GM20000 (cell line): Measurements from ENCODE around the gene KIF4A.
"Not testable (repeated sequence)": the region's sequence is repeated elsewhere in the genome, so short reads cannot be mapped to it uniquely, and the experiment has no call there.

Experiments used
- DNase-seq: peaks from one replicate; pipeline ENCODE4 v3.0.0; 2012; ENCODE audit warnings: low spot score
- TF ChIP-seq, protein P1 (sequence below): IDR thresholded peaks from 2 replicates; pipeline ENCODE4 v1.5.1; 2012; ENCODE audit warnings: mild to moderate bottlenecking, control low read depth; ENCODE audit errors: extremely low read depth, missing control alignments

The KIF4A gene

DNA sequence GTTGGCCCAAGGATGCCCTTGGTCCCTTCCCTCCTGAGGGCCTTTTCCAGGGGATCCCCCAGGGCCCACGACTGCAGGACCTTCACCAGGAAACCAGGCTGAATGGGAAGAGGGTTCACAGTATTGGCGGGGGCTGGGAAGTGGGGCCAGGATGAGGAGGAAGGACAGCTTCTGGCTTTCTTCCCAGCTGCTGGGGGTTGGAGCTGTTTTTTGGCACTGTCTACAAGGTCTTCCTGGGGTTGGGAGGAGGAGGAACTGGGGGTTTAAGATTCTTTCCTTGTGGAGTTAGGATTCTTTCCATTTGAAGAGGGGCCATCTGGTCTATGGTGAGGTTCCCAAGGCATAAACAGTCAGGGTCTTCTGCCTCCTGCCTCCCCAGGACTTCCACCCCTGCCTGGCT lies 64.8 kb downstream of the KIF4A start:
- TF ChIP-seq, protein P1, sequence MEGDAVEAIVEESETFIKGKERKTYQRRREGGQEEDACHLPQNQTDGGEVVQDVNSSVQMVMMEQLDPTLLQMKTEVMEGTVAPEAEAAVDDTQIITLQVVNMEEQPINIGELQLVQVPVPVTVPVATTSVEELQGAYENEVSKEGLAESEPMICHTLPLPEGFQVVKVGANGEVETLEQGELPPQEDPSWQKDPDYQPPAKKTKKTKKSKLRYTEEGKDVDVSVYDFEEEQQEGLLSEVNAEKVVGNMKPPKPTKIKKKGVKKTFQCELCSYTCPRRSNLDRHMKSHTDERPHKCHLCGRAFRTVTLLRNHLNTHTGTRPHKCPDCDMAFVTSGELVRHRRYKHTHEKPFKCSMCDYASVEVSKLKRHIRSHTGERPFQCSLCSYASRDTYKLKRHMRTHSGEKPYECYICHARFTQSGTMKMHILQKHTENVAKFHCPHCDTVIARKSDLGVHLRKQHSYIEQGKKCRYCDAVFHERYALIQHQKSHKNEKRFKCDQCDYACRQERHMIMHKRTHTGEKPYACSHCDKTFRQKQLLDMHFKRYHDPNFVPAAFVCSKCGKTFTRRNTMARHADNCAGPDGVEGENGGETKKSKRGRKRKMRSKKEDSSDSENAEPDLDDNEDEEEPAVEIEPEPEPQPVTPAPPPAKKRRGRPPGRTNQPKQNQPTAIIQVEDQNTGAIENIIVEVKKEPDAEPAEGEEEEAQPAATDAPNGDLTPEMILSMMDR, result no peak

DNA sequence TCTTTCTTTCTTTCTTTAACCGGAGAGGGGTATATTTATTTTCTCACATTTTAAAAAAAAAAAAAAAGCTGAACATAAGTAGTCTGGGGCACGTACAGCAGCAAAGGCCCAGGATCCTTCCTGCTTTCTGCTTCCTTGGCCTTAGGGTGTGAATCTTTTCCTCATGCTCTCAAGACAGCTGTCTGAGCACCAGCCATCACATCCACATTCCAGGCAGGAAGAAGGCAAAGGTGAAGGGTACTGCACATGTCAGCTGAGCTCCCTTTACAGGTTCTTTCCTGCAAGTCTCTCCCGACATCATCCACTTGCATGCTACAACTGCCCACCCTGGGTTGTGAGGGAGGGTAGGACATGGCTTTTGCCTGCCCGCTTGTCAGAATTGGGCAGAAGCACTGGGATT lies 69.6 kb downstream of the KIF4A start:
- TF ChIP-seq, protein P1, result no peak

More for the DNA sequence above, 64.8 kb downstream of the KIF4A start:
- no peak for DNase-seq

GRCh38 chrX:70360366-70360765 lies 70.5 kb downstream of the KIF4A start:
- TF ChIP-seq, protein P1, result no peak
- no peak for DNase-seq

More for the DNA sequence above, 69.6 kb downstream of the KIF4A start:
- no peak for DNase-seq

DNA sequence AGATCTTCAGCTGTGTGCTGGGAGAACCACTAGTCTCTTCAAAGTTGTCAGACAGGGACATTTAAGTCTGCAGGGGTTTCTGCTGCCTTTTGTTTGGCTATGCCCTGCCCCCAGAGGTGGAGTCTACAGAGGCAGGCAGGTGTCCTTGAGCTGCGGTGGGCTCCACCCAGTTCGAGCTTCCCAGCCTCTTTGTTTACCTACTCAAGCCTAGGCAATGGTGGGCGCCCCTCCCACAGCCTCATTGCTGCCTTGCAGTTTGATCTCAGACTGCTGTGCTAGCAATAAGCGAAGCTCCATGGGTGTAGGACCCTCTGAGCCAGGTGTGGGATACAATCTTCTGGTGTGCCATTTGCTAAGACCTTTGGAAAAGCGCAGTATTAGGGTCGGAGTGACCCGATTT lies 78.8 kb downstream of the KIF4A start:
- DNase-seq, result not testable (repeated sequence)

- no peak for DNase-seq
- TF ChIP-seq, protein P1, result no peak
These were observed 96.3 kb downstream of the KIF4A start for GRCh38 chrX:70386235-70386634.

GRCh38 chrX:70398899-70399298 lies 109.0 kb downstream of the KIF4A start:
- no peak for DNase-seq
- TF ChIP-seq, protein P1, result no peak

- not testable (repeated sequence) for DNase-seq
These were observed 110.3 kb downstream of the KIF4A start for GRCh38 chrX:70400181-70400580.

GRCh38 chrX:70402721-70403120 lies 112.8 kb downstream of the KIF4A start:
- DNase-seq, result no peak
- TF ChIP-seq, protein P1, result no peak

GRCh38 chrX:70405003-70405402 lies 115.1 kb downstream of the KIF4A start:
- DNase-seq, result no peak
- TF ChIP-seq, protein P1, result no peak
